GM12872 (cell line): ENCODE results near the gene ADIPOR2.

Source experiments
- TF ChIP-seq, protein P1 (sequence below): IDR thresholded peaks from 3 replicates; pipeline ENCODE4 v1.5.1; 2011; ENCODE audit warnings: low read depth, mild to moderate bottlenecking, low read length, moderate library complexity; ENCODE audit not compliant: insufficient read depth

ADIPOR2 gene

DNA sequence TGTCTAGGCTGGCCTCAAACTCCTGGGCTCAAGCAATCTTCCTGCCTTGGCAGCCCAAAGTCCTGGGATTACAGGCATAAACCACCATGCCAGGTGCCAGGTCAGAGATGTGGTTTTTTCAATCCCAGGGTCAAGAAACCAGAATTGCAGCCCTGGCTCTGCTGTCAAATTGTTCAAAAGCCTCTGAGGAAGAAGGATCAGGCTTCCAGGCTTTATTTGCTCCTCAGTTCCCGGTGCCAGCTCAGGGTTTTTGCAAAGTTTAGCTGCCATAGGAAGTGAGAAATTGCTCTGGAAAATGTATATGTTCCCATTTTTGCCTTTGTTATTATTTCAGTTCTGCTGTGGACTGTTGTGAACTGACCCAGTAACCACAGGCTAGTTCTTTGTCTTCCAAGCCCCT is 33.2 kb upstream of the ADIPOR2 start:
- TF ChIP-seq, protein P1, sequence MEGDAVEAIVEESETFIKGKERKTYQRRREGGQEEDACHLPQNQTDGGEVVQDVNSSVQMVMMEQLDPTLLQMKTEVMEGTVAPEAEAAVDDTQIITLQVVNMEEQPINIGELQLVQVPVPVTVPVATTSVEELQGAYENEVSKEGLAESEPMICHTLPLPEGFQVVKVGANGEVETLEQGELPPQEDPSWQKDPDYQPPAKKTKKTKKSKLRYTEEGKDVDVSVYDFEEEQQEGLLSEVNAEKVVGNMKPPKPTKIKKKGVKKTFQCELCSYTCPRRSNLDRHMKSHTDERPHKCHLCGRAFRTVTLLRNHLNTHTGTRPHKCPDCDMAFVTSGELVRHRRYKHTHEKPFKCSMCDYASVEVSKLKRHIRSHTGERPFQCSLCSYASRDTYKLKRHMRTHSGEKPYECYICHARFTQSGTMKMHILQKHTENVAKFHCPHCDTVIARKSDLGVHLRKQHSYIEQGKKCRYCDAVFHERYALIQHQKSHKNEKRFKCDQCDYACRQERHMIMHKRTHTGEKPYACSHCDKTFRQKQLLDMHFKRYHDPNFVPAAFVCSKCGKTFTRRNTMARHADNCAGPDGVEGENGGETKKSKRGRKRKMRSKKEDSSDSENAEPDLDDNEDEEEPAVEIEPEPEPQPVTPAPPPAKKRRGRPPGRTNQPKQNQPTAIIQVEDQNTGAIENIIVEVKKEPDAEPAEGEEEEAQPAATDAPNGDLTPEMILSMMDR: no peak

GRCh38 chr12:1660304-1661187 is 30.3 kb upstream of the ADIPOR2 start:
- TF ChIP-seq, protein P1: no peak

DNA sequence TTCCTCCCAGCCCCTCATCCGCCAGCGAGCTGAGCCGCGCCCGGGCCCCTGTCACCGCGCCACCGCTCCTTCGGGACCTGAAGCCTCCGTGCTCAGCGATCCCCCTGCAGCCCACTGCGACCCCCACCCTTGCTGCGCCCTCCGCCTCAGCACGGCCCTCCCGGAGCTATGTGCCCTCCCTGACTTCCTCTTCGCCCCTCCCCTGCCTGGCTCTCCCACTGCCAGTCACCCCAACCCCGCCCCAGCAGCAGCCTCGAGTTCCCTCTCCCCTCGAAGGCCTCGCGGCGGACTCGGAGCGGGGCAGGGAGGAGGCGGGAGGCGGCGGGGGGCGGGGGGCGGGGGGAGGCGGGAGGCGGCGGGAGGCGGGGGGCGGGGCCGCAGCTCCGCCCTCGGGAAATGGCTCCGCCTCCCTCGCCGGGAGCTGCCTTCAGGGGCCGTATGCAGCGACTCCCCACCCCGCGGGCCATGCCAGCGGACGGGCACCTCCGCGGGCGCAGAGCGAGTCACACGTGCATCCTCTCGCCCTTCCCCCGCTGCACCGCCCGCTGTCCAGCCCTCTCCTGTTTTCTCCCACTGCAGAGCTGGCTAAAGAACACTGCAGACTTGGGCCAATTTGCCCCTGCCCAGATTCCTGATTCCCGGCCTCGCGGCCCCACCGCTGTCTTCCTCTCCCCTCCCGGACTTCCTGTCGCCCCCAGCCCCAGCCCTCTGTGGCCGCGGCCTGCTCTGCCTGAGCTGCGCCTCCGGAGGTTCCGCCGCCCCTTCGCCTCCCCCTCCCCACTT is 29.1 kb upstream of the ADIPOR2 start:
- TF ChIP-seq, protein P1: no peak

GRCh38 chr12:1662761-1663439 is 28.0 kb upstream of the ADIPOR2 start:
- TF ChIP-seq, protein P1: peak; percentile 61

DNA sequence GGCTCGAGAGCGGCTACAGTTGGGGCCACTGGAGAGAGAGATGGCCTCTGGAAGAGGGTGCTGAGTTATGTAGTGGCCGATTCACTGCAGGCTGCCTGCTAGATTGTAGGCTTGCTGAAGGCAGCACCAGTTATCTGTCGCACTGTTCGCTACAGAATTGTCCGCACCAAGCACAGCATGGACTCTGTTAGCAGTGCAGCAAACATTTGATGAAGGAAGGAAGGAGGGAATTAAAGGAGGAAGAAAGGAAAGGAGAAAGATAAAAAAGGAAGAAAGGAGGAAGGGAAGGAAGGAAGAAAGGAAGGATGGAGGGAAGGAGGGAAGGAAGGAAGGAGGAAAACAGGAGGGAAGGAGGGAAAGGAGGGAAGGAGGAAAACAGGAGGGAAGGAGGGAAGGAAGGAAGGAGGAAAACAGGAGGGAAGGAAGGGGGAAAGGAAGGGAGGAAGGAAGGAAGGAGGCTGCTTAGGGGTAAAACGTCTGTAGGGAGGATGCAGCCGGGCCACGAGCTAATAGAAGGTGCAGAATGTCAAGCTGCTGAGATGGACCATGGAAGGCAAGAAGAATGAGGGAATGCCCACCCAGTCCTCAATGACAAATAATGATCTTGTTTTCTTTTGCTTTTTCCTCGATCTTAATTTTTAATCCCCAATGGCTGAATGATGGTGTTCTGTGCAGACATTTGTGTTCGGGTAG is 27.3 kb upstream of the ADIPOR2 start:
- TF ChIP-seq, protein P1: no peak

GRCh38 chr12:1665366-1665765 is 25.5 kb upstream of the ADIPOR2 start:
- TF ChIP-seq, protein P1: no peak

GRCh38 chr12:1666215-1666614 is 24.7 kb upstream of the ADIPOR2 start:
- TF ChIP-seq, protein P1: no peak
